H7 (cell line): Measurements from ENCODE around the gene SYTL1. TPM values are rescaled to one million over a fixed set of nuclear protein-coding genes. Genes with fewer than 3 reads are reported as not detected.

ENCODE experiments used
- DNase-seq: peaks from one replicate; pipeline ENCODE4 v3.0.0; 2012
- H3K27me3 ChIP-seq: 2 replicates; pipeline ENCODE4 v1.6.0; 2011; ENCODE audit warnings: mild to moderate bottlenecking, low read length; ENCODE audit not compliant: control insufficient read depth, insufficient read depth
- H3K36me3 ChIP-seq: replicated peaks from 2 replicates; pipeline ENCODE4 v1.5.1; 2011; ENCODE audit warnings: low read length; ENCODE audit not compliant: control insufficient read depth, insufficient read depth
- H3K4me3 ChIP-seq: 2 replicates; pipeline ENCODE4 v1.5.1; 2011; ENCODE audit warnings: low read depth, mild to moderate bottlenecking, control low read depth, low read length, moderate library complexity; ENCODE audit not compliant: insufficient read depth
- total RNA-seq: library from RNA; depleted of rRNA; stranded (reverse); fragments of >200 nt; shearing (Covaris generic); gene quantifications from 2 replicates; pipeline ENCODE4 v1.2.3, GENCODE V29; 2014; rRNA removed

Gene SYTL1
- total RNA-seq, result 5.6 and 6.4 TPM in 2 replicates

GRCh38 chr1:27341525-27342252 is at the start of gene SYTL1:
Gene SYTL1, plus strand, starts transcription at chr1:27342022. Its CDS starts 3,313 bp downstream, at chr1:27345335.
- Histone ChIP-seq H3K36me3 (no peaks in the 10 kb centered on the region; the same call in 1 of the 2 replicates), H3K4me3 (peak within 1 kb of the TSS; percentile 23; the same call in 1 of the 2 replicates), H3K27me3 (no peaks in the 10 kb centered on the region)
- peak; percentile 94 for DNase-seq

- Histone ChIP-seq H3K4me3 (no peak overlapping the region), H3K36me3 (peaks cover 3% of the 10 kb centered on the region), H3K27me3 (no peaks in the 10 kb centered on the region)
- DNase-seq, result no peak
These were observed 49.7 kb upstream of the SYTL1 start for GRCh38 chr1:27292106-27292505.

GRCh38 chr1:27293915-27294314 is 47.9 kb upstream of the SYTL1 start:
- Histone ChIP-seq H3K27me3 (no peaks in the 10 kb centered on the region), H3K4me3 (no peak overlapping the region), H3K36me3 (no peaks in the 10 kb centered on the region; the same call in none of the 2 replicates)
- DNase-seq, result no peak

GRCh38 chr1:27296773-27297291 is 45.0 kb upstream of the SYTL1 start:
- H3K4me3 ChIP-seq, result no peak overlapping the region
- no peaks in the 10 kb centered on the region for H3K27me3 ChIP-seq
- no peaks in the 10 kb centered on the region; the same call in none of the 2 replicates for H3K36me3 ChIP-seq
- peak; percentile 90 for DNase-seq

GRCh38 chr1:27297903-27298302 is 43.9 kb upstream of the SYTL1 start:
- H3K27me3 ChIP-seq, result no peaks in the 10 kb centered on the region
- no peak for DNase-seq
- H3K36me3 ChIP-seq, result no peaks in the 10 kb centered on the region; the same call in none of the 2 replicates
- H3K4me3 ChIP-seq, result no peak overlapping the region

GRCh38 chr1:27298632-27299384 is 43.0 kb upstream of the SYTL1 start:
- H3K27me3 ChIP-seq, result no peaks in the 10 kb centered on the region
- no peak for DNase-seq
- H3K36me3 ChIP-seq, result no peaks in the 10 kb centered on the region; the same call in none of the 2 replicates
- H3K4me3 ChIP-seq, result no peak overlapping the region

- Histone ChIP-seq H3K4me3 (no peak overlapping the region), H3K27me3 (no peaks in the 10 kb centered on the region), H3K36me3 (no peaks in the 10 kb centered on the region; the same call in none of the 2 replicates)
- DNase-seq, result peak; percentile 53
These were observed 42.2 kb upstream of the SYTL1 start for GRCh38 chr1:27299385-27300271.

GRCh38 chr1:27300341-27301051 is 41.3 kb upstream of the SYTL1 start:
- no peaks in the 10 kb centered on the region for H3K27me3 ChIP-seq
- DNase-seq, result peak; percentile 94
- no peaks in the 10 kb centered on the region; the same call in none of the 2 replicates for H3K36me3 ChIP-seq

GRCh38 chr1:27301052-27301422 is 40.8 kb upstream of the SYTL1 start:
- H3K27me3 ChIP-seq, result no peaks in the 10 kb centered on the region
- no peak overlapping the region for H3K4me3 ChIP-seq
- no peak for DNase-seq
- no peaks in the 10 kb centered on the region; the same call in none of the 2 replicates for H3K36me3 ChIP-seq

More at GRCh38 chr1:27300341-27301051, 41.3 kb upstream of the SYTL1 start:
- no peak overlapping the region for H3K4me3 ChIP-seq

- DNase-seq, result peak; percentile 57
- no peaks in the 10 kb centered on the region for H3K27me3 ChIP-seq
- H3K4me3 ChIP-seq, result no peak overlapping the region
- no peaks in the 10 kb centered on the region; the same call in none of the 2 replicates for H3K36me3 ChIP-seq
These were observed 40.1 kb upstream of the SYTL1 start for GRCh38 chr1:27301582-27302199.

GRCh38 chr1:27302612-27303011 is 39.2 kb upstream of the SYTL1 start:
- no peak overlapping the region for H3K4me3 ChIP-seq
- no peaks in the 10 kb centered on the region; the same call in 1 of the 2 replicates for H3K36me3 ChIP-seq
- no peaks in the 10 kb centered on the region for H3K27me3 ChIP-seq
- DNase-seq, result no peak

- H3K27me3 ChIP-seq, result no peaks in the 10 kb centered on the region
- no peaks in the 10 kb centered on the region for H3K36me3 ChIP-seq
- DNase-seq, result peak; percentile 46
- no peak overlapping the region for H3K4me3 ChIP-seq
These were observed 38.3 kb upstream of the SYTL1 start for GRCh38 chr1:27303509-27303908.

GRCh38 chr1:27306071-27306470 is 35.8 kb upstream of the SYTL1 start:
- H3K27me3 ChIP-seq, result no peaks in the 10 kb centered on the region
- H3K4me3 ChIP-seq, result no peak overlapping the region
- peak; percentile 35 for DNase-seq
- no peaks in the 10 kb centered on the region for H3K36me3 ChIP-seq
